ENCODE data around the gene C1QTNF3. TPM values are rescaled to one million over a fixed set of nuclear protein-coding genes. Genes with fewer than 3 reads are reported as not detected.

The C1QTNF3 gene
- polyA plus RNA-seq, 3 donors = 1.6 to 4.4 (median 1.9) TPM

- no peak within 1 kb of the TSS for H3K27ac ChIP-seq (ENCODE audit: low read depth, low read length)
- 0 to 1% (median 0%) methylated on average over 68 to 76 of the region's 76 CpGs for WGBS, 3 donors
These were observed 35.1 kb downstream of the C1QTNF3 start, which contains the start of gene AMACR for GRCh38 chr5:34007621-34008600. Gene AMACR (minus strand): TSS chr5:34008050. CDS start chr5:34008019, 31 bp downstream.

DNA sequence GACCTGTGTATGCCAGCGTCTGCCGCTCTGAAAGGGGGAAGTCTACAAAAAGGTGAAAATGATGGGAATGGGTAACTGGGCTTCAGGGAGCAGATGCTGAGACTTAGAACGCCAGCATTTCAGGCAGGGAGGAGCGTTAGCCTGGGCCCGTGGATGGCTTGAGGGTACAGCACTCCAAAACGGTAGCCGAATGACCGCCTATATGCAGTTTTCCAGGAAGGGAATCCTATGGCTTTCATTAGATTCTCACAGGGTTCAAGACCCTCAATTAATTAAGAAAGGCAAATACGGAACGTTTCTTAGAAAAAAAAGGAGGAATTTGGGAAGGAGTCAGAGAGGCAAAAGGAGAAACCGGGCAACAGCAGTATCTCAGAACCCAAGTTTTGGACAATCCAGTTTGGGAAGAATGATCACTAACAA is 35.8 kb downstream of the C1QTNF3 start:
- 1 to 5% (median 4%) methylated on average over 11 of the region's 11 CpGs for WGBS, 3 donors
- no peak overlapping the region for H3K27ac ChIP-seq (ENCODE audit: low read depth, low read length)

- 94 to 98% (median 94%) methylated on average over 4 of the region's 4 CpGs for WGBS, 3 donors
These were observed 37.3 kb downstream of the C1QTNF3 start for GRCh38 chr5:34005681-34006080.

GRCh38 chr5:34005211-34005610 is 37.8 kb downstream of the C1QTNF3 start:
- no peak overlapping the region for H3K27ac ChIP-seq (ENCODE audit: low read depth, low read length)
- WGBS, 3 donors = 85 to 86% (median 85%) methylated on average over 4 of the region's 4 CpGs

More at GRCh38 chr5:34005681-34006080, 37.3 kb downstream of the C1QTNF3 start:
- no peak overlapping the region for H3K27ac ChIP-seq (ENCODE audit: low read depth, low read length)

DNA sequence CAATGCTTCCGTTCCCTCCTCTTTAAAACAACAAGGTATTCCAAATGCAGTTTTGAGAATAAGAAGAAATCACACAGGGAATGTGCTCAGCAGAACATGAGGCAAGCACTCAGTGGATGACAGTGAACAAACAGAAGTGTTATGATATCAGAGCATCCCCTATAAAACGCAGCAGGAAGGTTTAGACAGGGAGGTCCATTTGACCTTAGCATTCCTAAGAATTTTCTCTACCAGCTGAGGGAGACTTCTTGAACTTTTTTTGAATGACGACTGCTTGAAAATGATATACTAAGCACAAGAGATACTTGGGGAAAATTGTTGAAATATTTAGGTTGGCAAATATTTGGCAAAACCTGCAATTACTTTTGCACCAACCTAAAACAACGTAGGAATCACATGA is 39.1 kb downstream of the C1QTNF3 start:
- H3K27ac ChIP-seq (ENCODE audit: low read depth, low read length) = no peak overlapping the region
- 78 to 90% (median 88%) methylated on average over 4 of the region's 4 CpGs for WGBS, 3 donors

DNA sequence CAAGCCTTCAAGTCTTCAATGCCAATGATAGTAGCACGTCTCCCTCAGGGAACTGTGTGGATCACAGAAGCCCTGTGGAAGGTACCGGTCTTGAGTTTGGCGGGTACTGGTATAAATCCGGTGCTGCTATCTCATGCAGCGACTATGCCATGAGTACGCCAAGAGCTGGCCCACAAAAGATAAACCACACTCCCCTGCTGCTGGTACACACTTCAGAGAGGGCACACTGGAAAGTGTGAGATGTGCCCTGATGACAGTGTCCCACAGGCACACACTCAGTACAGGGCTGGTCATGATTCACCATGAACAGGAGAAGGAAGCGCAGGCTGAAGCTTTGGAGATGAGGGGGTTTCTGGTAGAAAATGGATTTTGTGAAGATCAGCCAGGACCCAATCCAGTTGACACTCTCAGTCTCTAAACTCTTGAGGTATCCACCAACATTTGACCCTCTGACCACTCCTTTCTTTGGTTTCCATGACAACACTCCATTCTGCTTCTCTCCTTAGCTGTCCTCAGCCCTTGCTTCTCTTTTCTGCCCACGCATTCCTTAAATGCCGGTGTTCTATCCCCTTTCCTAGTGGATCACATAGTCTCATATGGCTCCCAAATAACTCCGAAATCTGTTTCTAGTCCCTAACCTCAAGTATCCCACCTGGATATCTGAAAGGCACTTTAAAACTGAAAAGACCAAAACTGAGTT is 40.2 kb downstream of the C1QTNF3 start:
- H3K27ac ChIP-seq (ENCODE audit: low read depth, low read length) = no peak overlapping the region
- 92 to 95% (median 94%) methylated on average over 10 of the region's 10 CpGs for WGBS, 3 donors

GRCh38 chr5:34001241-34001841 is 41.7 kb downstream of the C1QTNF3 start:
- 47 to 72% (median 65%) methylated on average over 10 of the region's 10 CpGs for WGBS, 3 donors
- no peak overlapping the region for H3K27ac ChIP-seq (ENCODE audit: low read depth, low read length)

- 93 to 97% (median 96%) methylated on average over 4 of the region's 4 CpGs for WGBS, 3 donors
- H3K27ac ChIP-seq (ENCODE audit: low read depth, low read length) = no peak overlapping the region
These were observed 43.0 kb downstream of the C1QTNF3 start for GRCh38 chr5:33999978-34000377.

- H3K27ac ChIP-seq (ENCODE audit: low read depth, low read length) = no peak overlapping the region
- 29 to 35% (median 33%) methylated on average over 6 of the region's 6 CpGs for WGBS, 3 donors
These were observed 45.6 kb downstream of the C1QTNF3 start for GRCh38 chr5:33997331-33997983.

DNA sequence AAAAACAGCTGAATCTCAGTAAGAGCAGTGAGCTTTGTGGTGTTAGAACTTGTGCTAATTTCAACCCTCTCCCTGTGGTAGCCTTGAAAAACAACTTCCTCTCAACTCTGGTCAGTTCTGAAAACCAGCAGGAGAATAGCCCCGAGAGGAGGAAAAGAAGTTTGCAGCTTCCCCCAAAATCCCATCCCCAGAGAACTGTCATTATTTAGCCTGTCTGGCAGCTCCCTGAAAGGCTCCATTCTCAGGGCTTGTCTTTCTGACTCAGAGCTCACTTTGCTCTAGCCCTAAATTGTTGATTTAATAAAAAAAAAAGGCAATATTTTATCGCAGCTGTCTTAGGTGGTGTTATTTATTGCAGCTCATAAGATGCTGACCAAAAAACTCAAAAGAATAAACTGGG is 47.1 kb downstream of the C1QTNF3 start:
- no peak overlapping the region for H3K27ac ChIP-seq (ENCODE audit: low read depth, low read length)
- 47 to 54% (median 47%) methylated on average over 2 of the region's 2 CpGs for WGBS, 3 donors

- WGBS, 3 donors = 38 to 82% (median 51%) methylated on average over 1 of the region's 1 CpG
- no peak overlapping the region for H3K27ac ChIP-seq (ENCODE audit: low read depth, low read length)
These were observed 48.2 kb downstream of the C1QTNF3 start for GRCh38 chr5:33994845-33995244.

DNA sequence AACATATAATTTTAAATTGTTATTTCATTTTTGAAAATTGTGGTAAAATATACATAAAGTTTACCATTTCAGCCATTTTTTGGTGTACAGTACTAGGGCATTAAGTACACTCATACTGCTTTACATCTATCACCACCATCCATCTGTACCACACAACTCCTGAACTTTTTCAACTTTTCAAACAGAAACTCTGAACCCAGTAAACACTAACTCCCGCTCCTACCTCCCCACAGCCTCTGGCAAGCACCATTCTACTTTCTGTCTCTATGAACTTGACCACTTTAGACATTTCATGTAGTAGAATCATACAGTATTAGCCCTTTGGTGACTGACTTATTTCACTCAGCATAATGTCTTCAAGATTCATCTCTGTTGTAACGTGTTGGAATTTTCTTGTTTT is 50.1 kb downstream of the C1QTNF3 start:
- no peak overlapping the region for H3K27ac ChIP-seq (ENCODE audit: low read depth, low read length)
- 90 to 98% (median 95%) methylated on average over 2 of the region's 2 CpGs for WGBS, 3 donors

DNA sequence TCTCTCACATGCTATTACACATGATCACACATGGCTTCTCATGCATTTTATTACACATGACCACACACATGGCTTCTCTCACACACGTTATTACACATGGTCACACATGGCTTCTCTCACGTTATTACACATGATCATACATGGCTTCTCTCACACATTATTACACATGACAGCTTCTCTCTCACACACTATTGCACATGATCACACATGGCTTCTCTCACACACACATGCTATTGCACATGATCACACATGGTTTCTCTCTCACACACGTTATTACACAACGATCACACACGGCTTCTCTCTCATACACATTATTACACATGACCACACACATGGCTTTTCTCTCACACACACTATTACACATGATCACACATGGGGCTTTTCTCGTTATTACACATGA is 57.6 kb downstream of the C1QTNF3 start:
- H3K27ac ChIP-seq (ENCODE audit: low read depth, low read length) = no peak overlapping the region
- 95 to 98% (median 98%) methylated on average over 6 of the region's 6 CpGs for WGBS, 3 donors

GRCh38 chr5:33984671-33985124 is 58.3 kb downstream of the C1QTNF3 start, which contains the start of gene SLC45A2:
Gene SLC45A2 (minus strand): TSS chr5:33984693. CDS start chr5:33984583, 110 bp downstream.
- WGBS, 3 donors = 76 to 79% (median 78%) methylated on average over 7 of the region's 7 CpGs
- H3K27ac ChIP-seq (ENCODE audit: low read depth, low read length) = no peak within 1 kb of the TSS

- 97 to 99% (median 97%) methylated on average over 15 of the region's 15 CpGs for WGBS, 3 donors
- no peak overlapping the region for H3K27ac ChIP-seq (ENCODE audit: low read depth, low read length)
These were observed 58.8 kb downstream of the C1QTNF3 start for GRCh38 chr5:33984178-33984577.

DNA sequence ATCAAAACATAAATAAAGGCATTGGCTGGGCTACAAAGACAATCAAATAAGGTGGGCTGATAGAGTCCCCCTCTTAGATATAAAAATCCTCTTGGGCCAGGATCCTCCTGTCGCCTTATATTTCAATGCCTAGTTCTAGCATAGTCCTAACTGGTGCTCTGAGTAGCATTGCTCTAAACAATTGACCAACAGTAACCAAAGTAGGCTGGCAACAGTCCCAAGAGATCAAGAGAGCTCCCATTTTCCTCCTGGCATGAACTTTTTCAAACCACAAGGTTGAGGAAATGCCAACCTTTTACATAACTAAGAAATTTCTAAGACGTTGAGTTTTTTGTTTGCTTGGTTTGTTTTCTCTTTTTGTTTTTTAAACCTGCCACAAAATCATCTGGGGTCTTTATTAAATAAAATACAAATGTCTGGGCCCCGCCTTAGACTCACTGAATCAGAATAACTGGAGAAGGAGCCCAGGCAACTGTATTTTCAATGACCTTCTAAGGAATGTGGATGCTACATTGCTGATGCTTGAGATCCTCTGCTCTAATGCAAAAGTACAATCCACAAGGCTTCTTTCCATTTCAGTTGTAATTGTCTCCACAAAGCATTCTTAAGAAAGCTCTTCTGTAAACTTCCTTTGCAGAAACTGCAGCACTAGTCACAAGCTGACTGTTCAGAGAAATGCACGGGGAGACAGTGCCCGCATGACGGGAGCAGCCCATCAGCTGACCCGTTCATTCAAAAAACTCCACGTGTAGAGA is 61.4 kb downstream of the C1QTNF3 start:
- H3K27ac ChIP-seq (ENCODE audit: low read depth, low read length) = no peak overlapping the region
- 80 to 86% (median 85%) methylated on average over 8 of the region's 8 CpGs for WGBS, 3 donors

DNA sequence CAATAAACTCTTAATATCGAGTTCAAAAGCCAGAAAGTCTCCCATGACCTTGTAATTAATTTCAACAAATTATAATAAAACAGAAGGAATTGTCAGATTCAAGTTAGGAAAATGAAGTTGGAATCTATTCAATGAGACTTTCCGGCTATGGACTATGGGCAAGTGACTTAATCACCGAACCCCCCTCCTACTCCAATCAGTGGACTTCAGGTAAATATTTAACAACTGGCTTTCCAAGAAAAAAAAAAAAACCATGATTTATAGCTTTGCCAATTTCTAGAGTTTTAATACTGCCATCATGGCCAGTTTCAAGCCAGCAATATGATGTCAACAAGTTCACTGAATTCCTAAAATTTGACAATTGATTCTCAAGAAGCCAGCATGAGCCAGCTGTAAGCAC is 63.0 kb downstream of the C1QTNF3 start:
- WGBS, 3 donors = 31 to 93% (median 90%) methylated on average over 3 of the region's 3 CpGs
- H3K27ac ChIP-seq (ENCODE audit: low read depth, low read length) = no peak overlapping the region

All from adipose tissue (tissue), 3 donors.